Measurements from ENCODE around the gene PGAP6. TPM values are rescaled to one million over a fixed set of nuclear protein-coding genes. Genes with fewer than 3 reads are reported as not detected.

The PGAP6 gene
- total RNA-seq, 2 donors from 2014 or later: 83.8 to 113 TPM

DNA sequence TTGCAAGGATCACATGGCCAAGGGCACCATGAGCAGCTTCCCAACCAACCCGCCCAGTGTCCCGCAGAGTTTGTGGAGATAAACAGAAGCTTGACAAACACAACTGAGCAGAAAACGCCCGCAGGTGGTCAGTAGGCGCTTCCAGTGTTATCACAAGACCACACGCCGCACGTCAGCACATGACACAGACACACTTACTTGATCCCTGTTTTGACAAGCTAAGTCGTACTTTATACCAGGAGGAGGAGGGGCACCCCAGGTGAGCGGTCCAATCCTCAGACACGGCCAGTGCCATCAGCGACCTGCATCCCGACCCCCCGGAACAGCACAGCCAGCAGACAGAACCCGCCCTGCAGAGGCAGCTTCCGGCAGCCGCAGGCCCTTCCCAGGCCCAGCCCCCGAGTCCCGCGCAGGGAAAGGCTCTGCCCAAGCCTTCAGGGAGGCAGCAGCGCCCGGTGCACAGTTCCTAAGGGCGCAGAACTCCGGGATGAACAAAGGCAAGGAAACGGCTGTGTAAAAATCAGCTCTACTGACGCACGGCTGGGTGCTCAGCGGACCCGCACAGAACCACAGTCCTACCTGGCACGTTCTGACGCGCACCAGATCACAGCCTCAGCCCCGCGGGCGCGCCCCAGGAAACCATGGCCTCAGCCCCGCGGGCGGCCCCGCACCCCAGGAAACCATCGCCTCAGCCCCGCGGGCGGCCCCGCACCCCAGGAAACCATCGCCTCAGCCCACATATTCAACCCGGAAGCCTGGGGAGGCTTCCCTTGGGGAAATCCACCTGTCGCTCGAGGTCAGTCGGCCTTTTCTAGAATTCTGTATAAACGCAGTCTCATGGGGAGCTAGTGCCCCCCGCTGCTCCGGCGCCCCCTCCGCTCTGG is 57.1 kb downstream of the PGAP6 start:
- WGBS, 2 donors: 70 to 91% methylated on average over 11 to 48 of the region's 55 CpGs
- TF ChIP-seq, protein P1, sequence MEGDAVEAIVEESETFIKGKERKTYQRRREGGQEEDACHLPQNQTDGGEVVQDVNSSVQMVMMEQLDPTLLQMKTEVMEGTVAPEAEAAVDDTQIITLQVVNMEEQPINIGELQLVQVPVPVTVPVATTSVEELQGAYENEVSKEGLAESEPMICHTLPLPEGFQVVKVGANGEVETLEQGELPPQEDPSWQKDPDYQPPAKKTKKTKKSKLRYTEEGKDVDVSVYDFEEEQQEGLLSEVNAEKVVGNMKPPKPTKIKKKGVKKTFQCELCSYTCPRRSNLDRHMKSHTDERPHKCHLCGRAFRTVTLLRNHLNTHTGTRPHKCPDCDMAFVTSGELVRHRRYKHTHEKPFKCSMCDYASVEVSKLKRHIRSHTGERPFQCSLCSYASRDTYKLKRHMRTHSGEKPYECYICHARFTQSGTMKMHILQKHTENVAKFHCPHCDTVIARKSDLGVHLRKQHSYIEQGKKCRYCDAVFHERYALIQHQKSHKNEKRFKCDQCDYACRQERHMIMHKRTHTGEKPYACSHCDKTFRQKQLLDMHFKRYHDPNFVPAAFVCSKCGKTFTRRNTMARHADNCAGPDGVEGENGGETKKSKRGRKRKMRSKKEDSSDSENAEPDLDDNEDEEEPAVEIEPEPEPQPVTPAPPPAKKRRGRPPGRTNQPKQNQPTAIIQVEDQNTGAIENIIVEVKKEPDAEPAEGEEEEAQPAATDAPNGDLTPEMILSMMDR (IDR thresholded peaks at IDR 0.05): no peak
- Histone ChIP-seq H3K27me3 (no peaks in the 10 kb centered on the region), H3K36me3 (replicated peaks in 1 of 2; ENCODE audit: insufficient read depth in 1 of 2, low read depth in 2 of 2) (no peaks in the 10 kb centered on the region), H3K27ac (no peak overlapping the region), H3K4me1 (peaks cover 21% of the 10 kb centered on the region), H3K9me3 (no peaks in the 10 kb centered on the region), H3K4me3 (no peak overlapping the region)
- ATAC-seq: no peak
- intact Hi-C loops (cut with DNase I): no loop called here
- no peak for DNase-seq

DNA sequence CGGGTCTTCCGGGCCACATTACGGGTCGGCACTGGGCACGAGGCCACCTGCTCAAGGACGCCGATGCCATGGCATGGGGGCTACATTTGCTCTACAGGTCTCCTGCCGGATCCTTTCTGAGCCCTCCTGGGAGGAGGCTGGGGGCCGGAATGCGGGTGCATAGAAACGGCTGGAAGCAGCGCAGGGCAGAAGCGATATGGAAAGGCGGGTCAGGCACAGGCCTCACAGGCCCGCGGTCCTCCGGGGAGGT is 57.7 kb downstream of the PGAP6 start:
- 85 to 92% methylated on average over 10 to 17 of the region's 17 CpGs for WGBS, 2 donors

DNA sequence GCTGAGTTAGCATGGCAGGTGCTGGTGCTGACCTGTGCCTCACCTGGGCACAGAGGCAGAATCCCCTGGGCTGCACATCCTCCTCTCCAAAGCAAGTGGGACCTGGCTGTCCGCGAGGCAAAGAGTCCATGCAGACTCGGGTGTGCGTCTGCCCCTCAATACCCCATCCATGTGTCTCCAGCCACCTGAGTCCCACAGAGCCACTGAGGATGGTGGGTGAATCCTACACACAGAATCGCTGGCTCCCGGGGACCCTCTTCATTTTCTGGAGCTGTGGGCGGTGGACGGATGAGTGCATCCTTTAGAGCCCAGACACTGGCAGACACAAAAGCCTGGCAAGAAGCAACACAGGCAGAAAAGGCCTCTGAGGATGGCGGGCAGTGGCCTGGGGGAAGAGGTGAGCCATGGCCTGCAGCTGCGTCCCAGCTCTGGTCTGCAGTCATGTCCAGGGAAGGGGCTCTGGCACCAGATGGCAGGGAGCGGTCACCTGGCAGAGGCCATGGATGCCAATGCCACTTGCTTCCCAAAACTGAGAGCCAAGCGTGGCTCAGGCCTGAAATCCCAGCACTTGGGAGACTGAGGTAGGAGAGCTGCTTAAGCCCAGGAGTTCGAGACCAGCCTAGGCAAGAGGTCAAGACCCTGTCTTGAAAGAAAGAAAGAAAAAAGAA is 59.2 kb downstream of the PGAP6 start:
- Histone ChIP-seq H3K27me3 (no peaks in the 10 kb centered on the region), H3K27ac (no peak overlapping the region), H3K4me3 (no peak overlapping the region), H3K36me3 (replicated peaks in 1 of 2; ENCODE audit: insufficient read depth in 1 of 2, low read depth in 2 of 2) (no peaks in the 10 kb centered on the region), H3K4me1 (peaks cover 13% of the 10 kb centered on the region), H3K9me3 (no peaks in the 10 kb centered on the region)
- DNase-seq: no peak
- ATAC-seq: no peak
- intact Hi-C loops (cut with DNase I): no loop called here
- TF ChIP-seq POLR2A (IDR thresholded peaks at IDR 0.05): no peak
- TF ChIP-seq, protein P1 (IDR thresholded peaks at IDR 0.05): no peak
- WGBS, 2 donors: 85 to 98% methylated on average over 7 to 12 of the region's 13 CpGs

More for the DNA sequence above, 57.7 kb downstream of the PGAP6 start:
- Histone ChIP-seq H3K4me1 (peaks cover 21% of the 10 kb centered on the region), H3K27ac (no peak overlapping the region), H3K4me3 (no peak overlapping the region), H3K9me3 (no peaks in the 10 kb centered on the region), H3K36me3 (replicated peaks in 1 of 2; ENCODE audit: insufficient read depth in 1 of 2, low read depth in 2 of 2) (no peaks in the 10 kb centered on the region), H3K27me3 (no peaks in the 10 kb centered on the region)
- DNase-seq (no peak), ATAC-seq (no peak)
- TF ChIP-seq, protein P1 (IDR thresholded peaks at IDR 0.05): no peak
- no peak for TF ChIP-seq POLR2A (IDR thresholded peaks at IDR 0.05)
- intact Hi-C loops (cut with DNase I): no loop called here

DNA sequence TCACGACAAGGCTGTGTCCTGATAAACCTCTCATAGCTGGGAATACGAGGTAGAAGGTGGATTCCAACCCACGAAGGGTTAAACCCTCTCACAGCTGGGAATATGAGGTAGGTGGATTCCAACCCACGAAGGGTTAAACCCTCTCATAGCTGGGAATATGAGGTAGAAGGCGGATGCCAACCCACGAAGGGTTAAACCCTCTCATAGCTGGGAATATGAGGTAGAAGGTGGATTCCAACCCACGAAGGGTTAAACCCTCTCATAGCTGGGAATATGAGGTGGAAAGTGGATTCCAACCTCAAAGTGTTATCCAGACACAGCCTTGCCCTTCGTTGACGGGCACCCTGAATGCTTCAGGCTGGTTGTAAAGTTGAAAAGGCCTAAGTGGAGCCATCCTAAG is 60.2 kb downstream of the PGAP6 start:
- Histone ChIP-seq H3K9me3 (no peaks in the 10 kb centered on the region), H3K27ac (no peak overlapping the region), H3K4me3 (no peak overlapping the region), H3K27me3 (no peaks in the 10 kb centered on the region), H3K36me3 (replicated peaks in 1 of 2; ENCODE audit: insufficient read depth in 1 of 2, low read depth in 2 of 2) (no peaks in the 10 kb centered on the region), H3K4me1 (peaks cover 2% of the 10 kb centered on the region)
- WGBS, 2 donors: 64 to 71% methylated on average over 9 of the region's 9 CpGs
- TF ChIP-seq, protein P1 (IDR thresholded peaks at IDR 0.05): no peak
- no peak for TF ChIP-seq POLR2A (IDR thresholded peaks at IDR 0.05)
- DNase-seq (no peak), ATAC-seq (no peak)
- intact Hi-C loops (cut with DNase I): no loop called here

Other genes starting within 250 kb of the PGAP6 start
- gene NPRL3, start 243.3 kb downstream of the PGAP6 start, total RNA-seq: 10 to 100 TPM; 10.6 to 23.7 TPM
- gene HBZ, start 229.3 kb downstream of the PGAP6 start, total RNA-seq: not detected
- gene HBM, start 216.0 kb downstream of the PGAP6 start, total RNA-seq: not detected
- 10 to 100 TPM in 1 of 2 donors, 1 to 10 TPM in 1; 6.0 to 23.4 TPM for gene HBA2, start 209.1 kb downstream of the PGAP6 start, total RNA-seq
- gene HBA1, start 205.3 kb downstream of the PGAP6 start, total RNA-seq: not detected
- gene HBQ1, start 201.5 kb downstream of the PGAP6 start, total RNA-seq: not detected
- gene LUC7L, start 152.5 kb downstream of the PGAP6 start, total RNA-seq: 100 to 1,000 TPM; 106 to 162 TPM
- 10 to 100 TPM; 44.2 to 50.8 TPM for gene FAM234A, start 147.2 kb downstream of the PGAP6 start, total RNA-seq
- 10 to 100 TPM; 15.6 to 95.9 TPM for gene RGS11, start 106.0 kb downstream of the PGAP6 start, total RNA-seq
- 100 to 1,000 TPM; 102 to 140 TPM for gene ARHGDIG, start 101.4 kb downstream of the PGAP6 start, total RNA-seq
- gene PDIA2, start 98.8 kb downstream of the PGAP6 start, total RNA-seq: 1,000 to 10,000 TPM in 1 of 2 donors, 100 to 1,000 TPM in 1; 517 to 2,271 TPM
- 10 to 100 TPM; 14.8 TPM for gene AXIN1, start 29.3 kb downstream of the PGAP6 start, total RNA-seq
- 10 to 100 TPM; 22.1 to 31.0 TPM for gene MRPL28, start 11.4 kb downstream of the PGAP6 start, total RNA-seq
- gene NME4, start 15.2 kb upstream of the PGAP6 start, total RNA-seq: 10 to 100 TPM; 20.2 to 33.0 TPM
- 10 to 100 TPM; 38.9 to 41.2 TPM for gene DECR2, start 19.9 kb upstream of the PGAP6 start, total RNA-seq
- 100 to 1,000 TPM in 1 of 2 donors, 10 to 100 TPM in 1; 50.1 to 122 TPM for gene RAB11FIP3, start 43.7 kb upstream of the PGAP6 start, total RNA-seq
- 100 to 1,000 TPM in 1 of 2 donors, 10 to 100 TPM in 1; 48.0 to 104 TPM for gene CAPN15, start 145.7 kb upstream of the PGAP6 start, total RNA-seq
- gene PRR35, start 178.4 kb upstream of the PGAP6 start, total RNA-seq: not detected
- gene NHLRC4, start 185.0 kb upstream of the PGAP6 start, total RNA-seq: under 1 TPM in 1 of 2 donors, not detected in 1; 0.52 TPM
- 10 to 100 TPM; 76.5 to 83.1 TPM for gene PIGQ, start 188.0 kb upstream of the PGAP6 start, total RNA-seq
- gene RAB40C, start 208.1 kb upstream of the PGAP6 start, total RNA-seq: 10 to 100 TPM; 37.2 to 41.0 TPM
- 1 to 10 TPM; 3.9 to 5.6 TPM for gene WFIKKN1, start 249.0 kb upstream of the PGAP6 start, total RNA-seq

Data from body of pancreas (tissue), 4 donors.